K562 (cell line): ENCODE data around the gene CTAGE8. TPM values are rescaled to one million over a fixed set of nuclear protein-coding genes. Genes with fewer than 3 reads are reported as not detected.
"Not testable (repeated sequence)": the region's sequence is repeated elsewhere in the genome, so short reads cannot be mapped to it uniquely, and the experiment has no call there.

Experiments used
- ATAC-seq: fragments of 200-7000 bp; cut with Tn5 transposase; 3 replicates; pipeline ENCODE4 v1.9.1; 2020; ENCODE audit warnings: moderate library complexity
- BruUV-seq: library from RNA; stranded (reverse); fragments of 400-500 nt; replicated peaks from 2 replicates; lab custom pipeline; 2021; lab: Mats Ljungman, UMichigan
- CTCF ChIA-PET: fragments of 300-600 bp; formaldehyde crosslinking; extraction: SDS; loops from one replicate; lab custom pipeline; 2021; ENCODE audit warnings: low intra/inter-chr PET ratio; lab: Yijun Ruan, JAX
- POLR2A ChIA-PET: fragments of 300-600, 350-650 bp; sonication (Branson Sonifier 250); formaldehyde crosslinking; extraction: SDS; loops from one replicate; lab custom pipeline; 2021; ENCODE audit warnings: antibody characterized with exemption, inconsistent platforms; lab: Yijun Ruan, JAX
- DNase-seq, 4 experiments: peaks; one replicate each; pipeline versions ENCODE4 v3.0.0 to v3.0.0-alpha.2; 2011 to 2018; ENCODE audit warnings: low spot score in 3 of 4, mixed read lengths in 3 of 4; ENCODE audit errors: extremely low read depth in 1 of 4
- FAIRE-seq: peaks from 2 replicates; lab custom pipeline; 2011; peaks lifted over from hg19 to GRCh38; lab: Jason Lieb, UNC
- H2AFZ ChIP-seq: 2 replicates; pipeline ENCODE4 v1.6.0; 2011; ENCODE audit warnings: low read depth, low read length, control low read depth, inconsistent platforms
- H3K27ac ChIP-seq: fragments of 200-600 bp; 3 replicates; pipeline ENCODE4 v1.8.0; 2011; ENCODE audit warnings: low read depth, mild to moderate bottlenecking, control low read depth, inconsistent platforms, low read length, moderate library complexity, mixed read lengths; ENCODE audit errors: extremely low read depth
- H3K27me3 ChIP-seq, 2 experiments: fragments of 300-600 bp in 1 of 2; 2 replicates in 1 of 2; 3 replicates in 1 of 2; pipeline versions ENCODE4 v1.6.0 to v1.8.0; 2011; ENCODE audit warnings: inconsistent platforms in 2 of 2, low read length in 2 of 2, mild to moderate bottlenecking in 1 of 2, mixed read lengths in 1 of 2, moderate library complexity in 1 of 2; ENCODE audit not compliant: control insufficient read depth in 2 of 2, insufficient read depth in 2 of 2
- H3K36me3 ChIP-seq: fragments of 300-600 bp; 3 replicates; pipeline ENCODE4 v1.8.0; 2011; ENCODE audit warnings: mild to moderate bottlenecking, low read length, inconsistent platforms; ENCODE audit not compliant: control insufficient read depth, insufficient read depth
- H3K4me1 ChIP-seq, 2 experiments: fragments of 200-600 bp in 1 of 2; replicated peaks in 1 of 2; 2 replicates in 1 of 2; 3 replicates in 1 of 2; pipeline versions ENCODE4 v1.5.1 to v1.8.0; 2011; ENCODE audit warnings: inconsistent platforms in 2 of 2, low read length in 2 of 2, mild to moderate bottlenecking in 1 of 2, mixed read lengths in 1 of 2, moderate library complexity in 1 of 2; ENCODE audit not compliant: control insufficient read depth in 2 of 2, insufficient read depth in 2 of 2
- H3K4me2 ChIP-seq: 2 replicates; pipeline ENCODE4 v1.6.1; 2011; ENCODE audit warnings: low read length, control low read depth, inconsistent platforms, mixed read lengths; ENCODE audit not compliant: insufficient read depth
- H3K4me3 ChIP-seq: fragments of 200-600 bp; sonication (generic), shearing (Covaris generic); 2 replicates; pipeline ENCODE4 v1.5.1; 2016; ENCODE audit warnings: control low read depth, inconsistent platforms
- H3K79me2 ChIP-seq: fragments of 200-600 bp; 3 replicates; pipeline ENCODE4 v1.8.0; 2011; ENCODE audit warnings: low read length, inconsistent platforms; ENCODE audit not compliant: control insufficient read depth, insufficient read depth
- H3K9ac ChIP-seq, 2 experiments: 2 replicates each; pipeline versions ENCODE4 v1.6.0 to v1.6.1; 2011; ENCODE audit warnings: low read depth in 2 of 2, low read length in 2 of 2, control low read depth in 1 of 2, inconsistent platforms in 1 of 2, mild to moderate bottlenecking in 1 of 2, mixed read lengths in 1 of 2; ENCODE audit not compliant: insufficient read depth in 1 of 2
- H3K9me1 ChIP-seq: one replicate; pipeline ENCODE4 v1.6.0; 2011; ENCODE audit warnings: inconsistent platforms, mild to moderate bottlenecking, low read length, moderate library complexity; ENCODE audit not compliant: control insufficient read depth, insufficient read depth
- H3K9me3 ChIP-seq: replicated peaks from 2 replicates; pipeline ENCODE4 v1.5.1; 2011; ENCODE audit warnings: low read depth, low read length, inconsistent platforms; ENCODE audit not compliant: control insufficient read depth, insufficient read depth
- H4K20me1 ChIP-seq: replicated peaks from 2 replicates; pipeline ENCODE4 v1.6.1; 2011; ENCODE audit warnings: low read length, inconsistent platforms, mixed read lengths; ENCODE audit not compliant: control insufficient read depth, insufficient read depth
- WGBS: fragments of 100-300 bp; shearing (Covaris generic); methylation state at CpG from one replicate; pipeline ENCODE4 v1.1.6; 2016; ENCODE audit warnings: low coverage, mixed read lengths; ENCODE audit not compliant: insufficient coverage; ENCODE audit errors: missing lambda C conversion rate; 5-methylcytosine and 5-hydroxymethylcytosine counted together
- in situ Hi-C: fragments of 300-500 bp; cut with MboI; formaldehyde crosslinking; loops from 4 replicates; pipeline ENCODE4 v1.15.0; 2018; ENCODE audit warnings: inconsistent platforms, mixed read lengths
- intact Hi-C: fragments of 100-400 bp; cut with micrococcal nuclease; formaldehyde crosslinking; loops from 2 replicates; pipeline ENCODE4 v1.14.2; 2022
- polyA plus RNA-seq, 8 experiments: library from polyadenylated mRNA; depleted of rRNA in 4 of 8; stranded (reverse) in 5 of 8; unstranded in 3 of 8; fragments of >200 nt; fragmentation: Nextera tagmentation in 2 of 8; fragmentation: Illumina TruSeq in 1 of 8; extraction: Ambion mirVana in 2 of 8; extraction: Trizol in 1 of 8; gene quantifications; 2 replicates each; pipeline versions ENCODE4 v1.2.1 to v1.2.3, GENCODE V29; 2011 to 2014; ENCODE audit warnings: inconsistent platforms in 1 of 8, missing spikeins in 1 of 8
- total RNA-seq, 7 experiments: library from RNA; depleted of rRNA in 6 of 7; stranded (reverse); fragments of >200 nt in 6 of 7; fragmentation: Illumina TruSeq in 2 of 7; extraction: Trizol in 2 of 7; gene quantifications; 2 replicates each; pipeline versions ENCODE4 v1.2.1 to v1.2.3, GENCODE V29; 2011 to 2021; ENCODE audit warnings: low replicate concordance in 1 of 7

CTAGE8 gene
- total and polyA plus RNA-seq, 9 of the 15 experiments (the other 6 are each of a cell fraction or from before 2014, with no cell fraction given), result 0.04 TPM; not detected in 7

GRCh38 chr7:144219149-144219548, 49.9 kb downstream of the CTAGE8 start:
- intact Hi-C loops, result not testable (repeated sequence)

GRCh38 chr7:144218581-144218980, 50.5 kb downstream of the CTAGE8 start:
- not testable (repeated sequence) for BruUV-seq
- in situ Hi-C loops, result loop anchor here (5.0 kb wide), 1 partner anchor 114 kb away; no protein-coding TSS in a partner anchor

More at GRCh38 chr7:144219149-144219548, 49.9 kb downstream of the CTAGE8 start:
- BruUV-seq, H3K36me3 ChIP-seq, H3K4me2 ChIP-seq, H4K20me1 ChIP-seq, H3K9ac ChIP-seq, H3K27me3 ChIP-seq, H3K9me1 ChIP-seq, H3K27ac ChIP-seq, DNase-seq, H3K4me3 ChIP-seq, FAIRE-seq, H3K4me1 ChIP-seq, POLR2A ChIA-PET, CTCF ChIA-PET, H2AFZ ChIP-seq, H3K79me2 ChIP-seq, H3K9me3 ChIP-seq: not testable (repeated sequence)
- in situ Hi-C loops, result loop anchor here (5.0 kb wide), 1 partner anchor 113 kb away; no protein-coding TSS in a partner anchor
- no CpG with 5 or more reads among the region's 4 CpGs for WGBS
- peak; percentile 56; the same call in 2 of the 3 replicates for ATAC-seq

GRCh38 chr7:144217200-144217599, 51.9 kb downstream of the CTAGE8 start:
- BruUV-seq, POLR2A ChIA-PET, H3K9me1 ChIP-seq, H2AFZ ChIP-seq, DNase-seq, intact Hi-C loops, H4K20me1 ChIP-seq, H3K79me2 ChIP-seq, H3K4me1 ChIP-seq, H3K4me3 ChIP-seq, FAIRE-seq, H3K27me3 ChIP-seq, ATAC-seq, H3K27ac ChIP-seq, CTCF ChIA-PET, H3K9me3 ChIP-seq, H3K4me2 ChIP-seq, H3K36me3 ChIP-seq, H3K9ac ChIP-seq: not testable (repeated sequence)
- in situ Hi-C loops, result loop anchor here (5.0 kb wide), 1 partner anchor 115 kb away; no protein-coding TSS in a partner anchor

More at GRCh38 chr7:144218581-144218980, 50.5 kb downstream of the CTAGE8 start:
- H3K9ac ChIP-seq, H3K9me3 ChIP-seq, H3K4me2 ChIP-seq, H3K27ac ChIP-seq, H3K36me3 ChIP-seq, intact Hi-C loops, H3K9me1 ChIP-seq, H2AFZ ChIP-seq, ATAC-seq, H3K4me3 ChIP-seq, H4K20me1 ChIP-seq, FAIRE-seq, CTCF ChIA-PET, DNase-seq, H3K4me1 ChIP-seq, POLR2A ChIA-PET, H3K27me3 ChIP-seq, H3K79me2 ChIP-seq: not testable (repeated sequence)
- WGBS, result 2% methylated on average over 1 of the region's 1 CpG
